A549 (cell line): Measurements from ENCODE around the gene TUT4. TPM values are rescaled to one million over a fixed set of nuclear protein-coding genes. Genes with fewer than 3 reads are reported as not detected.
A peak's percentile ranks its signal among the peaks of the same experiment; 100 is the strongest.

Experiments
- ATAC-seq, 2 experiments: fragments of 200-7000 bp in 1 of 2; fragments of >200 bp in 1 of 2; cut with Nextera tagmentation in 1 of 2; cut with Tn5 transposase in 1 of 2; 3 replicates each; pipeline versions ENCODE4 v1.8.0 to v1.9.1; 2018 to 2020; ENCODE audit warnings: mild to moderate bottlenecking in 1 of 2, moderate library complexity in 1 of 2
- CTCF ChIA-PET: fragments of 300-600 bp; sonication (Branson Sonifier 250); formaldehyde crosslinking; extraction: SDS; loops from one replicate; lab custom pipeline; 2021; ENCODE audit warnings: antibody characterized with exemption, inconsistent platforms; lab: Yijun Ruan, JAX
- POLR2A ChIA-PET: fragments of 350-600 bp; formaldehyde crosslinking; extraction: SDS; loops from one replicate; lab custom pipeline; 2021; ENCODE audit warnings: antibody characterized with exemption, inconsistent platforms; lab: Yijun Ruan, JAX
- DNase-seq, 2 experiments: peaks; one replicate each; pipeline versions ENCODE4 v3.0.0 to v3.0.0-alpha.2; 2011 to 2016; ENCODE audit warnings: low read depth in 1 of 2, low spot score in 1 of 2
- FAIRE-seq: peaks from 2 replicates; lab custom pipeline; 2011; peaks lifted over from hg19 to GRCh38; lab: Jason Lieb, UNC
- H3K27ac ChIP-seq, 2 experiments: fragments of >200 bp; sonication (Bioruptor Twin); formaldehyde crosslinking; 3 replicates each; pipeline ENCODE4 v1.5.1; 2016 to 2017
- H3K4me1 ChIP-seq: fragments of >200 bp; sonication (Bioruptor Twin); formaldehyde crosslinking; 3 replicates; pipeline ENCODE4 v1.6.1; 2016
- H3K4me2 ChIP-seq: fragments of >200 bp; sonication (Bioruptor Twin); formaldehyde crosslinking; 3 replicates; pipeline ENCODE4 v1.6.1; 2016
- H3K4me3 ChIP-seq: fragments of >200 bp; sonication (Bioruptor Twin); formaldehyde crosslinking; 3 replicates; pipeline ENCODE4 v1.5.1; 2016
- H3K9me3 ChIP-seq: fragments of >200 bp; sonication (Bioruptor Twin); formaldehyde crosslinking; 3 replicates; pipeline ENCODE4 v1.6.1; 2016
- CEBPB ChIP-seq, 2 experiments: fragments of >200 bp in 1 of 2; sonication (Bioruptor Twin) in 1 of 2; formaldehyde crosslinking in 1 of 2; IDR thresholded peaks; 2 replicates each; pipeline ENCODE4 v1.6.1; 2012 to 2016
- FOSB ChIP-seq: fragments of 250-450 bp; sonication (Bioruptor Pico); IDR thresholded peaks from 2 replicates; pipeline ENCODE4 v1.5.0; 2020; ENCODE audit warnings: mild to moderate bottlenecking, moderate library complexity
- GATA3 ChIP-seq: IDR thresholded peaks from 2 replicates; pipeline ENCODE4 v1.6.1; 2012; ENCODE audit warnings: borderline replicate concordance
- HOXB13 ChIP-seq: fragments of 250-450 bp; sonication (Bioruptor Pico); IDR thresholded peaks from 2 replicates; pipeline ENCODE4 v1.5.0; 2020; ENCODE audit warnings: low read depth, mild to moderate bottlenecking, moderate library complexity
- HOXB5 ChIP-seq: fragments of 250-450 bp; sonication (Bioruptor Pico); IDR thresholded peaks from 2 replicates; pipeline ENCODE4 v1.5.0; 2020; ENCODE audit warnings: mild to moderate bottlenecking, moderate library complexity
- KDM1A ChIP-seq: fragments of 200-600 bp; sonication (generic); IDR thresholded peaks from 2 replicates; pipeline ENCODE4 v1.6.1; 2016; ENCODE audit warnings: low read depth, mild to moderate bottlenecking
- MYC ChIP-seq: IDR thresholded peaks from 2 replicates; pipeline ENCODE4 v1.6.1; 2012; ENCODE audit warnings: mild to moderate bottlenecking, inconsistent platforms, low read length, improper control_type of control experiment, borderline replicate concordance
- NR3C1 ChIP-seq: fragments of >200 bp; sonication (Bioruptor Twin); formaldehyde crosslinking; IDR thresholded peaks from 3 replicates; pipeline ENCODE4 v1.6.1; 2017
- PHF8 ChIP-seq: fragments of 200-600 bp; sonication (generic); IDR thresholded peaks from 2 replicates; pipeline ENCODE4 v1.6.1; 2016; ENCODE audit warnings: low read depth, mild to moderate bottlenecking, antibody characterized with exemption, moderate library complexity, borderline replicate concordance
- POLR2A ChIP-seq: IDR thresholded peaks from 2 replicates; pipeline ENCODE4 v1.6.1; 2012; ENCODE audit warnings: mild to moderate bottlenecking, low read length
- POLR2AphosphoS2 ChIP-seq: conservative IDR thresholded peaks from 2 replicates; pipeline ENCODE4 v1.6.1; 2012; ENCODE audit warnings: low read length, improper control_type of control experiment, inconsistent platforms
- RCOR1 ChIP-seq: fragments of 150-350 bp; IDR thresholded peaks from 2 replicates; pipeline ENCODE4 v1.6.1; 2014; ENCODE audit warnings: antibody characterized with exemption, low read length, low read depth
- SMC3 ChIP-seq: fragments of >200 bp; sonication (Bioruptor Twin); formaldehyde crosslinking; IDR thresholded peaks from 3 replicates; pipeline ENCODE4 v1.6.1; 2018; ENCODE audit warnings: inconsistent platforms
- SREBF2 ChIP-seq: fragments of 450-650 bp; IDR thresholded peaks from 2 replicates; pipeline ENCODE4 v1.6.1; 2014; ENCODE audit warnings: mild to moderate bottlenecking, moderate library complexity
- ZC3H11A ChIP-seq: fragments of 450-650 bp; IDR thresholded peaks from 2 replicates; pipeline ENCODE4 v1.6.1; 2014; ENCODE audit warnings: antibody characterized with exemption, mild to moderate bottlenecking
- WGBS: methylation state at CpG from one replicate; pipeline ENCODE4 v1.1.6; 2017; ENCODE audit errors: missing lambda C conversion rate; 5-methylcytosine and 5-hydroxymethylcytosine counted together
- polyA minus RNA-seq: library from RNA; depleted of rRNA, polyadenylated mRNA; stranded (reverse); fragments of >200 nt; gene quantifications from 2 replicates; pipeline ENCODE4 v1.2.3, GENCODE V29; 2011; rRNA and poly(A)+ RNA removed
- polyA plus RNA-seq, 4 experiments: library from polyadenylated mRNA; depleted of rRNA in 3 of 4; stranded (reverse); fragments of >200 nt; fragmentation: RNase III in 1 of 4; extraction: RNeasy Plus Mini Kit Qiagen cat#74134 plus additional on column Dnase treatment in 1 of 4; gene quantifications; 2 replicates in 3 of 4; 3 replicates in 1 of 4; pipeline ENCODE4 v1.2.3, GENCODE V29; 2011 to 2017
- TF ChIP-seq, protein P1 (sequence below): fragments of >200 bp; sonication (Bioruptor Twin); formaldehyde crosslinking; IDR thresholded peaks from 2 replicates; pipeline ENCODE4 v1.6.1; 2016
- TF ChIP-seq, protein P2 (sequence below): fragments of 250-450 bp; sonication (Bioruptor Pico); IDR thresholded peaks from 2 replicates; pipeline ENCODE4 v1.5.0; 2020; ENCODE audit warnings: low read depth, mild to moderate bottlenecking, moderate library complexity
- TF ChIP-seq, protein P3 (sequence below): fragments of 450-650 bp; IDR thresholded peaks from 2 replicates; pipeline ENCODE4 v1.6.1; 2014; ENCODE audit warnings: antibody characterized with exemption
- TF ChIP-seq, protein P4 (sequence below): fragments of 250-450 bp; sonication (Bioruptor Pico); IDR thresholded peaks from 2 replicates; pipeline ENCODE4 v1.5.0; 2021; ENCODE audit warnings: mild to moderate bottlenecking, moderate library complexity, borderline replicate concordance

The TUT4 gene, protein sequence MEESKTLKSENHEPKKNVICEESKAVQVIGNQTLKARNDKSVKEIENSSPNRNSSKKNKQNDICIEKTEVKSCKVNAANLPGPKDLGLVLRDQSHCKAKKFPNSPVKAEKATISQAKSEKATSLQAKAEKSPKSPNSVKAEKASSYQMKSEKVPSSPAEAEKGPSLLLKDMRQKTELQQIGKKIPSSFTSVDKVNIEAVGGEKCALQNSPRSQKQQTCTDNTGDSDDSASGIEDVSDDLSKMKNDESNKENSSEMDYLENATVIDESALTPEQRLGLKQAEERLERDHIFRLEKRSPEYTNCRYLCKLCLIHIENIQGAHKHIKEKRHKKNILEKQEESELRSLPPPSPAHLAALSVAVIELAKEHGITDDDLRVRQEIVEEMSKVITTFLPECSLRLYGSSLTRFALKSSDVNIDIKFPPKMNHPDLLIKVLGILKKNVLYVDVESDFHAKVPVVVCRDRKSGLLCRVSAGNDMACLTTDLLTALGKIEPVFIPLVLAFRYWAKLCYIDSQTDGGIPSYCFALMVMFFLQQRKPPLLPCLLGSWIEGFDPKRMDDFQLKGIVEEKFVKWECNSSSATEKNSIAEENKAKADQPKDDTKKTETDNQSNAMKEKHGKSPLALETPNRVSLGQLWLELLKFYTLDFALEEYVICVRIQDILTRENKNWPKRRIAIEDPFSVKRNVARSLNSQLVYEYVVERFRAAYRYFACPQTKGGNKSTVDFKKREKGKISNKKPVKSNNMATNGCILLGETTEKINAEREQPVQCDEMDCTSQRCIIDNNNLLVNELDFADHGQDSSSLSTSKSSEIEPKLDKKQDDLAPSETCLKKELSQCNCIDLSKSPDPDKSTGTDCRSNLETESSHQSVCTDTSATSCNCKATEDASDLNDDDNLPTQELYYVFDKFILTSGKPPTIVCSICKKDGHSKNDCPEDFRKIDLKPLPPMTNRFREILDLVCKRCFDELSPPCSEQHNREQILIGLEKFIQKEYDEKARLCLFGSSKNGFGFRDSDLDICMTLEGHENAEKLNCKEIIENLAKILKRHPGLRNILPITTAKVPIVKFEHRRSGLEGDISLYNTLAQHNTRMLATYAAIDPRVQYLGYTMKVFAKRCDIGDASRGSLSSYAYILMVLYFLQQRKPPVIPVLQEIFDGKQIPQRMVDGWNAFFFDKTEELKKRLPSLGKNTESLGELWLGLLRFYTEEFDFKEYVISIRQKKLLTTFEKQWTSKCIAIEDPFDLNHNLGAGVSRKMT (N-terminal part only)
- polyA plus RNA-seq (2011; rRNA removed) (32.2 and 34.1 TPM in 2 replicates), polyA plus RNA-seq (2017; fragmentation: RNase III; extraction: RNeasy Plus Mini Kit Qiagen cat#74134 plus additional on column Dnase treatment) (25.3 to 28.0 TPM (median 26.2 TPM) in 3 replicates), polyA minus RNA-seq (20.3 and 21.4 TPM in 2 replicates)
- 22.1 and 23.4 TPM in 2 replicates for polyA plus RNA-seq (2012; cell fraction: cytosol; rRNA removed)
- 52.8 and 55.3 TPM in 2 replicates for polyA plus RNA-seq (2012; cell fraction: nucleus; rRNA removed)

DNA sequence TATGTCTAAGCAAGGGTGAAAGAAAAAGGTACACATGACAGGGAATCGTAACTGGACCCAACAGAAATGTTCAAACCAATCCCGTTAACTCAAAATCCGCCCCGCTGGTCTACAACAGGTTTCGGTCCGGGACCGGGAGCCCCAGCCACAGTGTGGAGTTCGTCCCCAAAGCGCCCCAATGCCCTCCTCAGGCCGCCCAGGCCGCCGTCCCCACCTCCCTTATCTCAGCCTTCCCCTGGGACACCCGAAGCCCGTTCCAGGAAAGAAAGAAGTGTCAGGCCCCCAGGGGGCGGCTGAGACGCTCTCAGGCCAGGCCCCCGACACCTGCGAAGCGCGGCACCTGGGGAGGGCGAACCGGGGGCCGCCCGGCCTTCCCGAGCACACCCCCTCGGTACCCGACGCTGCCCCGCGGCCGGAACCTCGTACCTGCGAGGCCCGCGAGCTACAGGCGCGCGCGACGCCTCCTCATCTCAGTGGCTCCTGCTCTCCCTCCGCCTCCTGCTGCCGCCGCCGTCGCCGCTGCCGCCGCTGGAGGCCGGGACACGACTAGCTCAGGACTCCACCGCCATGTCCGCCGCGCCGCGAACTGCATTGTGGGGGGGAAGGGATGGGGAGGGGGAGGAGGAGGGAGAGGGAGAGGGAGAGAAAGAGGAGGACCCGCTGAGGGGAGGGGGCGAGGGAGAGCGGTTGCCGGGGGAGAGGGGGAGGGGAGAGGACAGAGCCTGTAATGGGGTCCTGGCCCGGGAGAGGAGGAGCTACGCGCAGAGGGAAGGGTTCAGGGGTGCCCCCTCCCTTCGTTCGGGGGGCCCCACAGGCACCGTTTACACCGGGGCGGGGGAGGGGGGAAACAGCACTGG, at the start of gene TUT4:
TUT4 (minus strand) TSS at position 588 of the 857 bp plus-strand sequence. CDS start 26,812 bp downstream, outside the sequence.
- peak within 1 kb of the TSS; percentile 95 to 97 for H3K27ac ChIP-seq
- ChIA-PET CTCF (interaction anchor here (0.6 to 1.2 kb wide), 3 partner anchors 100 to 133 kb away, joined by 3 to 5 read pairs (median 3); no protein-coding TSS in a partner anchor), POLR2A (interaction anchor here (0.6 to 3.0 kb wide), 16 partner anchors 15 to 520 kb away, joined by 3 to 12 read pairs (median 4); partner anchors contain the start of genes ORC1 and PRPF38A)
- DNase-seq (peak; percentile 24 to 83), FAIRE-seq (no peak), ATAC-seq (peak; percentile 80 to 83)
- peak within 1 kb of the TSS; percentile 93 for H3K4me2 ChIP-seq
- peaks cover 48% of the 10 kb centered on the region; the same call in 2 of the 3 replicates for H3K4me1 ChIP-seq
- WGBS = 2% methylated on average over 24 of the region's 68 CpGs
- peak within 1 kb of the TSS; percentile 77 for H3K4me3 ChIP-seq
- TF ChIP-seq GATA3 (no peak), POLR2A (peak; percentile 47; the same call in 1 of the 2 replicates), PHF8 (peak; percentile 57)
- no peaks in the 10 kb centered on the region for H3K9me3 ChIP-seq

DNA sequence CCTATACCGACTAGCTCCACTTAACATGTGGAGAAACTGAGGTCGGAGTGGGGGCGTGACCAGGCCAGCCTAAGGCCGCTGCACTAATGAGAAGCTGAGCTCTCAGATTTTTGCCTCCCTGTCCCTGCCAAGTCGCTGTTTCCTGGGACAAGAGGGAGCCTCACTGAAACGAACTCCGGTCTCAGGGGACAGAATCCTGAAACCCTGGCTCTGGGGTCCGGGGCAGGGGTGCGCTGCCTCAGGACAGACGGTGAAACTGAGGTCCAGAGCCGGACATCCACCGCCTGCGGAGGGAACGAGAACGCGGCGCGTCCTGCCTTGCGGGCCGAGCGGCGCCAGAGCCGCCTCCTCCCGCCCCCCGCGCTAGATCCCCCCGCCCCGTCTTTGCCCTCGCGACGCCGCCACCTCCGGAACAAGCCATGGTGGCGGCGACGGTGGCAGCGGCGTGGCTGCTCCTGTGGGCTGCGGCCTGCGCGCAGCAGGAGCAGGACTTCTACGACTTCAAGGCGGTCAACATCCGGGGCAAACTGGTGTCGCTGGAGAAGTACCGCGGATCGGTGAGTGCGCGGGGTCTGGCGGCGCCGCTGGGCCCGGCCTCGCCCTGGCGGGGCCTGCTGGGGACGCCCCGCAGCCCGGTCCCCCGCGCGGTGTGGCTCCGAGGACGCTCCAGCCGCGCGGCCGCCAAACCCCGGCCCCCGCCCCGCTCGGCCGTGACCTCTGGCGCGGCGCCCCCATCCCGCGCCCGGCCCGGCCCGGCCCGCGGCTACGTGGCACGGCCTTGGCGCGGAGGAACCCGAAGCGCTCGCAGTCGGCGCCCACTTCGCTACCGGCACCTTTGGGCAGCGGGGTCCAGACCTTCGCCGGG, 49.3 kb upstream of the TUT4 start, which contains the start of gene GPX7:
GPX7 (plus strand) TSS at position 381 of the 865 bp plus-strand sequence; CDS start at position 420, 39 bp downstream.
- Histone ChIP-seq H3K4me3 (no peak within 1 kb of the TSS), H3K4me2 (no peak within 1 kb of the TSS), H3K27ac (no peak within 1 kb of the TSS), H3K4me1 (no peaks in the 10 kb centered on the region), H3K9me3 (no peaks in the 10 kb centered on the region)
- 82% methylated on average over 10 of the region's 97 CpGs for WGBS
- FAIRE-seq (no peak), ATAC-seq (no peak), DNase-seq (no peak)
- TF ChIP-seq CEBPB (IDR thresholded peaks at IDR 0.05) (no peak), MYC (no peak), PHF8 (no peak), SMC3 (no peak), ZC3H11A (no peak), FOSB (CRISPR knock-in tag) (no peak), SREBF2 (no peak), GATA3 (no peak), NR3C1 (no peak)
- TF ChIP-seq, protein P1, sequence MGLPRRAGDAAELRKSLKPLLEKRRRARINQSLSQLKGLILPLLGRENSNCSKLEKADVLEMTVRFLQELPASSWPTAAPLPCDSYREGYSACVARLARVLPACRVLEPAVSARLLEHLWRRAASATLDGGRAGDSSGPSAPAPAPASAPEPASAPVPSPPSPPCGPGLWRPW = no peak
- ChIA-PET CTCF (no interaction called here), POLR2A (no interaction called here)

DNA sequence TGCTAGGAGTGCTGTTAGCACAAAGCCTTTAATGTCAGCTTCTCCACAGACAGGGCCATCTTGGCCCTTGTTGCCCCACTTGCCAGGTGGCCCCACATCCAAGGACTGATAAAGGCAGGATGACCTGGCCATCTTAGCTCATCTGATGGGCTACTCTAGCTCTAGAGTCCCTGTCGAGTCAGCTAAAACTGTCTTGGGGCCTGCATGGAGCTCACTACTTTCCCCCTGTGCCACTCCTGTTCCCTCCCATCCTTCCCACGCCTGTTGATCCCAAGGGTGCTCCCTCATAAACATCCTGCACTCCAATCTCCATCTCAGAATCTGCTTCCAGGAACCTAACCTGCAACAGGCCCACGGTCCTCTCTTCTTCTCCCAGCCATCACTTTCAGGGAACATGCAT, 48.6 kb upstream of the TUT4 start:
- WGBS = 53% methylated on average over 3 of the region's 3 CpGs
- no peak for ATAC-seq
- ChIA-PET CTCF (no interaction called here), POLR2A (no interaction called here)
- no peak for DNase-seq
- FAIRE-seq = no peak
- Histone ChIP-seq H3K4me3 (no peak overlapping the region), H3K4me2 (no peak overlapping the region), H3K9me3 (no peaks in the 10 kb centered on the region), H3K27ac (no peak overlapping the region), H3K4me1 (no peaks in the 10 kb centered on the region)
- no peak for TF ChIP-seq RCOR1
- TF ChIP-seq, protein P2, sequence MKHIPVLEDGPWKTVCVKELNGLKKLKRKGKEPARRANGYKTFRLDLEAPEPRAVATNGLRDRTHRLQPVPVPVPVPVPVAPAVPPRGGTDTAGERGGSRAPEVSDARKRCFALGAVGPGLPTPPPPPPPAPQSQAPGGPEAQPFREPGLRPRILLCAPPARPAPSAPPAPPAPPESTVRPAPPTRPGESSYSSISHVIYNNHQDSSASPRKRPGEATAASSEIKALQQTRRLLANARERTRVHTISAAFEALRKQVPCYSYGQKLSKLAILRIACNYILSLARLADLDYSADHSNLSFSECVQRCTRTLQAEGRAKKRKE = no peak
- no peak for TF ChIP-seq HOXB13 (CRISPR knock-in tag)
- TF ChIP-seq GATA3 = no peak
- TF ChIP-seq POLR2AphosphoS2 = no peak
- TF ChIP-seq, protein P3, sequence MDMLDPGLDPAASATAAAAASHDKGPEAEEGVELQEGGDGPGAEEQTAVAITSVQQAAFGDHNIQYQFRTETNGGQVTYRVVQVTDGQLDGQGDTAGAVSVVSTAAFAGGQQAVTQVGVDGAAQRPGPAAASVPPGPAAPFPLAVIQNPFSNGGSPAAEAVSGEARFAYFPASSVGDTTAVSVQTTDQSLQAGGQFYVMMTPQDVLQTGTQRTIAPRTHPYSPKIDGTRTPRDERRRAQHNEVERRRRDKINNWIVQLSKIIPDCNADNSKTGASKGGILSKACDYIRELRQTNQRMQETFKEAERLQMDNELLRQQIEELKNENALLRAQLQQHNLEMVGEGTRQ = no peak
- TF ChIP-seq ZC3H11A = no peak
- TF ChIP-seq HOXB5 = no peak
- TF ChIP-seq, protein P4, sequence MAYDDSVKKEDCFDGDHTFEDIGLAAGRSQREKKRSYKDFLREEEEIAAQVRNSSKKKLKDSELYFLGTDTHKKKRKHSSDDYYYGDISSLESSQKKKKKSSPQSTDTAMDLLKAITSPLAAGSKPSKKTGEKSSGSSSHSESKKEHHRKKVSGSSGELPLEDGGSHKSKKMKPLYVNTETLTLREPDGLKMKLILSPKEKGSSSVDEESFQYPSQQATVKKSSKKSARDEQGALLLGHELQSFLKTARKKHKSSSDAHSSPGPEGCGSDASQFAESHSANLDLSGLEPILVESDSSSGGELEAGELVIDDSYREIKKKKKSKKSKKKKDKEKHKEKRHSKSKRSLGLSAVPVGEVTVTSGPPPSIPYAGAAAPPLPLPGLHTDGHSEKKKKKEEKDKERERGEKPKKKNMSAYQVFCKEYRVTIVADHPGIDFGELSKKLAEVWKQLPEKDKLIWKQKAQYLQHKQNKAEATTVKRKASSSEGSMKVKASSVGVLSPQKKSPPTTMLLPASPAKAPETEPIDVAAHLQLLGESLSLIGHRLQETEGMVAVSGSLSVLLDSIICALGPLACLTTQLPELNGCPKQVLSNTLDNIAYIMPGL (CRISPR knock-in tag) = no peak
- no peak for TF ChIP-seq KDM1A
- TF ChIP-seq, protein P1 = no peak
